NCI-H2107 treated with DMSO at 0.1 percent for 48 hours (cell line): ENCODE data around the gene GOPC.
A peak's percentile ranks its signal among the peaks of the same experiment; 100 is the strongest.
"Not testable (repeated sequence)": the region's sequence is repeated elsewhere in the genome, so short reads cannot be mapped to it uniquely, and the experiment has no call there.

ENCODE experiments used
- DNase-seq: peaks from one replicate; lab custom pipeline; 2025; ENCODE audit not compliant: unreplicated experiment; lab: John Stamatoyannopoulos, UW

GOPC gene

DNA sequence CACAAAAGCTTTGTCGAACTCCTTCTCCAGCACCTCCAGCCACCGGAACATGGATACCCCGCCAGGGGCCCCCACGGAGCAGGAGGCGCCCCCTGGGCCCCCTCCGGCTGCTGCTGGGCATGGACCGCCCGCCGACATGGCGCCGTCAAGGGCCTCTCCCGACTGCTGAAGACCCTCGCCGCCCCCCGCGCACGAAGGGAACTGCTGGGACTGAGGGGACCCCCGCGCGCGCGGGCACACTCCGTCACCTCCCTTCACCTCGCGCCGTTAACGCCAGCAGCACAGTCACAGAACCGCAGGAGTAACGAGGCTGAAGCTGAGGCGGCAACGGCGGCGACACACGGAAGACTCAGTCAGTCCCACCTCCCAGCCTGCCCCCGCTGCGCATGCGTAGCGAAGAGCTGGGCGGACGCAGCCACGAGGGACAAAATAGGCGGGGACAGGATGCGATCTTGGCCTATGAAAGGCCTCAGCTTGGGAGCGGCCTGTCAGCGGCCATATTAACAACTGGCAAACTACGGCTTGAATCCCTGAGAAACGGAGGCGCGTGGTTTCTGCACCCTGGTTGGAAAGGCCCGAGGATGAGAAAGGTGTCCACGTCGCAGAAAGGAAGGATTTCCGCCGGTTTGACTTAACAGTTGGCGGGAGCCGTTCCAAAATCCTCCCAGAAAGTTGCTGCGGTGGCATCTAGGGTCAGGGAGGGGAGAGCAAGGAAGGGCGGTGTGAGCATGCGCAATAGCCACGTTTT, at the start of gene GOPC:
GOPC (minus strand) TSS at position 361 of the 748 bp plus-strand sequence; CDS start at position 138, 223 bp downstream.
- peak; percentile 94 for DNase-seq

DNA sequence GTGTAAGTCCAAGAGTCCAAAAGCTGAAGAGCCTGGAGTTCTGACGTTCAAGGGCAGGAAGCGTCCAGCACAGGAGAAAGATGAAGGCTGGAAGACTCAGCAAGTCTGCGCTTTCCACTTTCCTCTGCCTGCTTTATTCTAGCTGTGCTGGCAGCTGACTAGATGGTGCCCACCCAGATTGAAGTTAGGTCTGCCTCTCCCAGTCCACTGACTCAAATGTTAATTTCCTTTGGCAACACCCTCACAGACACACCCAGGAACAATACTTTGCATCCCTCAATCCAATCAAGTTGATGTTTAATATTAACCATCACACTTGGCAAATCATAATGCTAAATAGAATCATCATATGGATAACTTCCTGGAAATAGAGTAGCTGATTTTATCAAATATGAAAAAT, 49.7 kb upstream of the GOPC start:
- not testable (repeated sequence) for DNase-seq

DNA sequence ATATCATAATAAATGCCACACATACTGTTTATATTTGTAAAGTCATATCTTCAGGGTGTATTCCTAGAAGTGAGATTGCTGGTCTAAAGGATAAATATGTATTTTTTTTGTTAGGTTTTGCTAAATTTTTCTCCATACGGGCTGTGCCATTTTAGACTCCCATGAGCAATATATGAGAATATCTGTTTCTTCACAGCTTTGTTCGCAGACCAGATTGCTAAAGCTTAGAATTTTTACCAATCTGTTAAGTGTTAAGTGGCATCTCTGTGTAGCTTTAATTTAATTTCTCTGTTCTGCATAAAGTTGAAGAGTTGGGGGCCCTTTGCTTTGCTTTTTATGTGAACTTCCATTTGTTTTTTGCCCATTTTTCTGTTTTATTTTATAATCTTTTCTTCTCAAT, 40.7 kb upstream of the GOPC start:
- DNase-seq: no peak

DNA sequence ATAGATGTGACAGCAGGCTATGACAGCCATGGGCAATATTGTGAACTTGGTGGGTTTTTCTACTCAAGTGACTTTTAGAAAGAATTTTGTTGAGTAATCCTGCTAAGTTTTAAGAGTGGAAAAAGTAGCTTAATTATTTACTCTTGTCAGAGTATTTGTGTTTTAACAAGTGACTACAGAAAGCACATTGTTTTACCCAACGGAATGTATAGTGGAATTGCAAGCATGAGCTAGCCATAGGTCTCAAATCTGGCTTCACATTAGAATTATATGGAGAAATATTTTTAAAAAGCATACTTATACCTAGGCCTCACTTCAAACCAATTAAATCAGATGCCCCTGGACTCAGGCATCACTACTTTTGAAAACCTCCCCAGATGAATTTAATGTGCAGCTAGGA, 35.5 kb upstream of the GOPC start:
- no peak for DNase-seq

DNA sequence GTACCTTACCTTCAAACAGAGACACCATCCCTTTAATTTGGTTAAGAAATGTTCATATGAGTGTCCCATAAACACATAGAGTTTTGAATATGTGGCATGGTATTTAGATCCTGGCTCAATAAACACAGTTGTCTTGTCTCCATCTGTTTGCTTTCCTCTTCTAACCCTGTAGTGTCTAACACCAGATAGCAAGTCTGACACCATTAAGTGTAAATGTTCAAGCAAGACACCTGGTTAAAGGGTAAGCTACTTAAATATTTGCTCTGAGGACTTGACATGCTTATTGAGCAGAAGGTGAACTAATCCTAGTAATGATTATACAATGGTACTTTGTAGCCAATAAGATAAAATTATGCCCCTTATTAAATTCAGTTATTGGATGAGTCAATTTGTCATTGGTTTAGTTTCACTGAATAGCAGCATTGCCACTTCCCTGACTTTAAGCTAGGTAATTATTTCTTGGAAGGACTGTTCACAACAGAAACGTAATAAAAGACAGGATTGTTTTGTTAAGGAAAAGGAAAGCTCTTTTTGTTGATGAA, 26.9 kb upstream of the GOPC start:
- no peak for DNase-seq

DNA sequence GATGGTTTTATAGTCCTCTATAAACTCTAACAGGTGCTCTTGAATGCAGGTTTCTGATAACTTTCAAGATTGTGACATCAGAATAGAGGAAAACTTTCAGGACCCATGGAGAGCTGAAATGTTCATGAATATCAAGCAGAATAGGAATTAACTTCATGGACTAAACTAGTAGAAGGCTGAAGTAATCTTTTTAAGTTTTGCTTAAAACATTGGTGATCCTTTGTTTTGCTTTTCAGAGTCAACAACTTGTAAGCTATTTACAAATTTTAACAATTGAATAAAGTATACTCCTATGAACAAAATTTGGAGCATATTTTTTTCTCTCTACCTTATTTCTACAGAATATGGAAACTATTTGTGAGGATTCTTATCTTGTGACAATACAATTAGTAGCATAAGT, 25.2 kb upstream of the GOPC start:
- no peak for DNase-seq

DNA sequence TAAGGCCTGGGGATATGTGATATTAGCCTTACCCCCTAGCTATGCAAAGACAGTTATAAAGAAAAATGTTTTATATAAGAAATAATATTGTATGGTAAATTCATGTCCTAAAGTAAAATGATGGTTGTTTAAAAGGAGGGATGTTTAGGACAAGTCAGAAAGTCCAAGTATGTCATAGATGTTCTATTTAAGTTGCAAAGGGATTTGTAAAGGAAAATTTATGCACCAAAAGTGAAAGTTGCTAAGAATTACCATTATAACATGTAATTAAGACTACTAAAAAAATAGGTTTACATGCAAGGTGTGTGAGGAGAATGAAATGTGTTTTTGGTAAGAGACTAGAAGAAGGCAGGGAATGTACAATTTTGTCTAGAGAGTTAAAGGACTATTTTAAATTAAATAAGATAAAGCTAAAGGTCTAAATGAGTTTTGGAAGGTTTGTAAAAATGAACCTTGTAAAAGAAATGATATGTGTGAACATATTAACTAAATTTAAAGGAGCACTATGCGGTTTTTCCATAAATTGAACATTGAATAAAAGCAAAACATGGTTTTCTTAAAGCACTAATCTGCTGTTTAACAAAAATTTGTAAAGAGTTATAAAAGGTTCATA, 22.7 kb upstream of the GOPC start:
- no peak for DNase-seq

DNA sequence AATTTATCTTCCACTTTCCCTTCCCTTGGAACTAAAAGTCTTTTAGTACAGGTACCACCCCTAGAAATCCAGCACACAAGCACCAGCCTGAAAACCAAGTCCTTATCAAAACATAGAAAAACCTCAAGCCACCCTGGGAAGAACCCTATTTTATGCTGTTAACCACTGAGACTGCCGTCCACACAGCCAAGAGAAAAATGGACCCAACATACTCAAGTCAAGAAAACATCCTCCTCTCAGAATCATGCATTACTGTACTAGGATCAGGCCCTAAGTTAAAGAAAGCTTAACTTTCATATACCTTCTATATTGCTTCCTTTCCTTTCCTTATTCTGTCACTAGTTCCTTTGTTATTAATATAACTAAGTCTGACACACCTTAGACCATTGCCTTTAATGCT, 16.9 kb upstream of the GOPC start:
- DNase-seq: no peak

DNA sequence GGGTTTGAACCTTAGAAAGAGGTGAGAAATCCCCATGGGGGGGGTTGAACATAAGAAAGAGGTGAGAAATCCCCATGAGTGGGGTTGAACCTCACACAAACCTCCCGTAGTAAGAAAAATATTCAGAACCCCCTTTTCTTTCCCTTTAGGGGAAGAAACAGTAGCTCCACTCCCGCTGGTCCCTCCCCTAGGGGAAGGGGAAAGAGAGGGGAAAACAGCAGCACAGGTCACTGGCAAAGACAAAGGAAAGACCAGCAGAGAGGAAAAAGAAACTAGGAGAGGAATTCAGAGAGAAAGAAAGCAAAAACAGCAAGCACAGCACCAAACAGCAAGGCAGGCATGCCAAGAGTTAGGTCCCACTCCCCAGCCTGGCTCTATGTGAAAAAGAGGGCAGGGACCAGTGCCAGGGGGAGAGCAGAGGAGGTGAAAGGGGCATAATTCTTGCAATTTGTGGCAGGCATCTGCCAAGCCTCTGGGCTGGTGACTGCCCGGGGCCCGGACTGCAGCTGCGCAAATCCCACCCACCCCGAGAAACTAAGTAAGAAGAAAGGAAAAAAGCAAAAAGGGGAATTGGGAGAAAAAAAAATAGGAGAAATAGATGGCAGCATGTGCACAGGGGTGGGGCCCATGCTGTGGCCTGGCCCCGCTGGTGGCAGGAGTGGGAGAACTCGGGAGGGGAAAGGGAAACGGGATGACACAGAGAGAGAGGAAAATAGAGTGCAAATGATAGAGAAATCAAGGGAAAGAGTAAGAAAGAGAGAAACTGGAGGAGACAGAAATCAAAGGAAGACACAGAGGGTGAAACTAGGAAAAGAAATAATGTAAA, 15.1 kb upstream of the GOPC start:
- DNase-seq: no peak

DNA sequence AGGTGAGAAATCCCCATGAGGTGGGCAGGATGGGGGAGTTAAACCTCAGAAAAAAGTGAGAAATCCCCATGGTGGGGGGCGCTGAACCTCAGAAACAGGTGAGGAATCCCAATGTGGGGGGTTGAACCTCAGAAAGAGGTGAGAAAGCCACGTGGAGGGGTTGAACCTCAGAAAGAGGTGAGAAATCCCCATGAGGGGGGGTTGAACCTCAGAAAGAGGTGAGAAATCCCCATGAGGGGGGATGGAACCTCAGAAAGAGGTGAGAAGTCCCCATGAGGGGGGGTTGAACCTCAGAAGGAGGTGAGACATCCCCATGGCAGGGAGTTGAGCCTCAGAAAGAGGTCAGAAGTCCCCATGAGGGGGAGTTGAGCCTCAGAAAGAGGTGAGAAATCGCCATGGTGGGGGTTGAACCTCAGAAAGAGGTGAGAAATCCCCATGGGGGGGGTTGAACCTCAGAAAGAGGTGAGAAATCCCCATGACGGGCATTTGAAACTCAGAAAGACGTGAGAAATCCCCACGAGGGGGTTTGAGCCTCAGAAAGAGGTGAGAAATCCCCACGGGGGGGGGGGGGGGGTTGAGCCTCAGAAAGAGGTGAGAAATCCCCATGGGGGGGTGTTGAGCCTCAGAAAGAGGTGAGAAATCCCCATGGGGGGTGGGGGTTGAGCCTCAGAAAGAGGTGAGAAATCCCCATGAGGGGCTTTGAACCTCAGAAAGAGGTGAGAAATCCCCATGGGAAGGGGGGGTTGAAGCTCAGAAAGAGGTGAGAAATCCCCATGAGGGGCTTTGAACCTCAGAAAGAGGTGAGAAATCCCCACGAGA, 14.3 kb upstream of the GOPC start:
- no peak for DNase-seq

DNA sequence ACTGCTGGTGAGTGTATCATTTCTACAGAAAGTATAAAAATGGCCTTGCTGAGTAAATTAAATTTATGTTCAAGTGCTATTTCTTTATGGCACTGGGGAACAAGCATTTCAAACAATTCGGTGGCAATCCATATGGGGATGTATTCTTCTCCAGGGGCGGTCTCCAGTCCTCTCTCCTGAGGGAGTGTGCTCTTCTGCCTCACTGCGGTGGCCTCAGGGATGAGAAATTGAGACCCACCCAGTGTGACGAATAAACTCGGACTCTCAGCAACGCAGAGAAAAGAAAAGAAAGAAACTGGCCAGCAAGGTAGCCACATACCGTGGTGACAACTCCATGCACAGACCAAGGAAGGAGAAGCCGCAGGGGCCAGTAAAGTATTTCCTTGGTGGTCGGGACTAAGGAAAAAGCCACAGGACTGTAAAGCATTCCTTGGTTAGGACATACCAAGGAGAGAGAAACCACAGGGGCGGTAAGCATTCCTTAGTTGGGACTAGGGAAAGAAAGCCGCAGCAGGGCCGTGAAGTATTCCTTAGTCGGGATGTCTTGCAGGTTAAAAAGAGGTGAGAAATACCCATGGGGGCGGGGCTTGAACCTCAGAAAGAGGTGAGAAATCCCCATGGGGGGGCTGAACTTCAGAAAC, 13.6 kb upstream of the GOPC start:
- no peak for DNase-seq

DNA sequence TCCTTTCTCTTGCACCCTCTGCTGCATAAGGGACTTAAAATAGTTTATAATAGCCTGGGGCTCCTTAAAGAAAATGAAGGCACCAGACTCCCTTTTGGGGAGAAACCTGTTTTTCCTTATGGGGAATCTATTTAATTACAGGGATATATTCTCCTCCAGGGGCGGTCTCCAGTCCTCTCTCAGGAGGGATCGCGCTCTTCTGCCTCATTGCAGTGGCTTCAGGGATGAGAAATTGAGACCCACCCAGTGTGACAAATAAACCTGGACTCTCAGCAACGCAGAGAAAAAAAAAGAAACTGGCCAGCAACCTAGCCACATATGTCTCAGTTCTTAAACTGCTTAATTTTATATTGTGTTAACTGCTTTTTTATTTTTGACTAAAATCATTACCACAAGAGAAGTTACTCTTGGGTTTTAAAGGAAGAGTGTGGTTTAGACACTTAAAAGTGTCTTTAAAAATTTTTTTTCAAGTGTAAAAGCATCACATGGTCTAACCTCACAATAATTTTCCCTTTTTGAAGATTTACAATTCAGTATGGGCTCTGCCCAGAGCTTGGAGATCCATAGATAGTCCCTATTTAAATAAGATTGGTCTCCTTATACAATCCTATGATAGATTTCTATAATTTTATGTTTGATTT, 11.7 kb upstream of the GOPC start:
- DNase-seq: no peak

DNA sequence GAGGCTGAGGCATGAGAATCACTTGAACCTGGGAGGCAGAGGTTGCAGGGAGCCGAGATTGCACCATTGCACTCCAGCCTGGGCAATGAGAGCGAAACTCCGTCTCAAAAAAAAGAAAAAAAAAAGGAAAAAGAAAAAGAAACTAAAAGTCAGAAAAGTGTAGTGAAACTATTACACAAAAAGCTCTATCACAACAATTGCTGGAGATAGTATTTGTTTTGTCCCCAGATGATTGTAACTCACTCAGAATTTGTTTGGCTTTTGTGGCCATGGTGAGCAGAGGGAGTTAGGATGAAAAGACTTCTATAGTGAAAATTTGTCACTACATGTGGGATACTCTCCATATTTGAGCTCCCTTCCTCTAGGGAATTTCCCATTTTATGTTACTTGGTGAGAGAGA, 5.2 kb upstream of the GOPC start:
- DNase-seq: no peak

DNA sequence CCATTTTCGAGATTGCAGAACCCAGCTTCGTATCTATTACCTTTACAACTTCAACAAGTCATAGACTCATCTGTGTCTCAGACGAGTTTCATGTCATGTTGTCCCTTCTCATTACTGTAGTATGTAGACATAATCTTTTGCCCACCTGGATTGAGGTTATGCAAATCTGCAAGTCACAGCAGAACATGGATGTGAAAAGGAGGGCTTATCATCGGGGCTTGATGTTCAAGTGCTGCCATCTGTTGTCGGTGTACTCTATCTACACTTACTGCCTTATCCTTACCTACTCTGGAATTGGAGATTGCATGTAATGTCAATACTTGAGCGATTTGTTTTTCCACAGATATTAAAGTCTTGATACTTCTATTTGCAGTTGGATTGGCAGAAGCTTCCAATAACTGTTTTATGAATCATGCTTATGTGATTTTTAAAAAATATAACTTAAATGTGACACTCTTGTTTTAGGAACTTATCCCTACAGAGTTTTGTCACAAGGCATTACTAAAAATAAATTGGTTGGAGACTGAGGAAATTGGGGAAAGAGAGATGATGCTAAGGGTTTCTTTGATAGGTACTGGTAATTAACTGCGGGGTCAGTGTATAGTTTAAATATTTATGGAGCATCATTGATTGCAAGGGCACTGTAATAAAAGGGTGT, 3.0 kb upstream of the GOPC start:
- peak; percentile 76 for DNase-seq

DNA sequence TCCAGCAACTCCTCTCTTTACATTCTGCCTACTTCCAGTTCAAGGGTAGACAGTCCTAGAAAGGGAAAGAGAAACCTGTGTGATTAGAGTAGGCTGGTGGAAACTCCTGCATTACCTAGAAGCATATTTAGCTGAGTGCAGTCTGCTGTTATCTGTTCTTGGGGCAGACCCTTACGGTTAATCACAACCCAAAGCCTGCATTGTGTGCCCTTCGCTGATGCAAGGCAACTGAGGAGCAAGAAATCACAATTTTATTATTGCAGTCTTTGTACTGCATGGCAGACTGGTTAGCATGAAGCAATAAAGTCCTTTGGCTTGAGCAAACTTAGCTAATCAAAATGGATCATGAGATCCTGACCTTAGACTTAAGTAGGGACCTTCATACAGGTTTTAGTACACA, 1.5 kb upstream of the GOPC start:
- no peak for DNase-seq

DNA sequence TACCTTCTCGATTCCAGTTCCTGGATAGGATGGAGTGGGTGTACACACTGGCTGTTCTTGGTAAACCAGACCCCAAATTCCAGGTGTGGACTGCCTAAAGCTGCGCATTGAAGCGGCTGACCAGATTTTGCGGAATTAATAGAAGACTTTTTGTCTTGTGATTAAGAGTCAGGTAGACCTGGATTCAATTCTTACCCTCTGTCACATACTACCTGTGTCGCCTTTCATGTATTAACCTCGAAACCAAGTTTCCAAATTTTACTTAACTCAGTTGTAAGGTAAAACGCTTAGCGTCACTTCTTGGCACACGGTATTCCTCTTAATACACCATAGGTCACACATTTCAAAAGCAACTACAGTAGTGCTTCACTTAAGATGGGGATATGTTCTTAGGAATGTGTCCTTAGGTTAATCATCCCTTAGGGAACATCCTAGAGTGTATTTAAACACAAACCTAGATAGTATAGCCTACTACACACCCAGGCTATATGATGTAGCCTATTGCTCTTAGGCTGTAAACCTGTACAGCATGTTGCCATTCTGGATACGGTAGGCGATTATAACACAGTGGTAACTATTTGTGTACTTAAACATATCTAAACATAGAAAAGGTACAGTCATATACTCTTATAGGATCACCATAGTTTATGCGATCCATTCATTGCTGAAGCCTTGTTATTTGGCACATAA, 733 bp upstream of the GOPC start:
- no peak for DNase-seq

DNA sequence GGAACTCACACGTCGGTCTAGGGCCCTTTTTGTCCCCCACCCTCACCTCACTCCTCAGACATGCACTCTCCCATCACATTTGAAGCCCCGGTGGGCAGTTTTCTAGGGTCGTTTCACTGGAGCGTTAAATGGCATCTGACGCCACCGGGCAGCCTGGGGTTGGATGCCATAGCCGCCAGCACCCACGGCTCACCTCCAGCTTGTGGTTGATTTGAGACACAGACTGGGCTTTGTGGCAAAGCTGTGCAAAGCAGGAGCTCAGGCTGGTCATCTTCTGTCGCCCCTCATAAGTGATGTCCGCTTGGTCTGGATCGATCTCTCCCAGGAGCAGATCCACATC, 530 bp downstream of the GOPC start:
- DNase-seq: peak; percentile 15

DNA sequence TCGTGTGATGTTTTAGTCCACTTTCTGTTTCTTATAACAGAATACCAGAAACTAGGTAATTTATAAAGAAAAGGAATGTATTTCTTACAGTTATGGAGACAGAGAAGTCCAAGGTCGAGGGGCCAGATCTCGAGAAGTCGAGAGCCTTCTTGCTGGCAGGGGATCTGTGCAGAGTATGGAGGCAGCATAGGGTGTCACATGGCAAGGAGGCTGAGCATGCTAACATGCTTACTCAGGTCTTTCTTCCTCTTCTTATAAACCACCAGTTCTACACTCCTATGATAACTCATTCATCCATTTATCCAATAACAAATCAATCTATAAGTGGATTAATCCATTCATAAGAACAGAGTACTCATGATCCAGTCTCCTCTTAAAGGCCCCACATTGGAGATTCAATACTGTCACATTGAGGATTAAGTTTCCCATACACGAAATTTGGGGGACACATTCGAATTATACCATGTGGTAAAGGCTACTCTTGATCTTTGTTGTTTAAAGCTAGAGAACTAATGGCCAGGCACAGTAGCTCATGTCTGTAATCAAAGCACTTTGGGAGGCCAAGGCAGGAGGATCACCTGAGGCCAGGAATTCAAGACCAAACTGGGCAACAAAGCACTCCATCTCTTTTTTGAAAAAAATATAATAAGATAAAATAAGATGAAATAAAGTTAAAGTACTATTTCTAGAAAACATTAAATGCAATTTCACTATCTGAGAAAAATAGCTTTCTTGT, 2.1 kb downstream of the GOPC start:
- no peak for DNase-seq
